Hepatocyte (in vitro differentiated cells): Measurements from ENCODE around the gene LYPD5. TPM values are rescaled to one million over a fixed set of nuclear protein-coding genes. Genes with fewer than 3 reads are reported as not detected.
"Not testable (repeated sequence)": the region's sequence is repeated elsewhere in the genome, so short reads cannot be mapped to it uniquely, and the experiment has no call there.

Source experiments
- DNase-seq: peaks from one replicate; pipeline ENCODE4 v3.0.0-alpha.2; 2016; ENCODE audit warnings: low spot score
- H2AFZ ChIP-seq: fragments of 200-600 bp; sonication (generic); 2 replicates; pipeline ENCODE4 v1.6.0; 2016; ENCODE audit warnings: antibody characterized with exemption, mild to moderate bottlenecking
- H3K27ac ChIP-seq: fragments of 200-600 bp; sonication (generic); 2 replicates; pipeline ENCODE4 v1.5.1; 2016; ENCODE audit warnings: mild to moderate bottlenecking
- H3K27me3 ChIP-seq: fragments of 200-600 bp; sonication (generic); 2 replicates; pipeline ENCODE4 v1.6.1; 2016
- H3K36me3 ChIP-seq: fragments of 200-600 bp; sonication (generic); replicated peaks from 2 replicates; pipeline ENCODE4 v1.5.1; 2016; ENCODE audit warnings: low read depth; ENCODE audit not compliant: insufficient read depth
- H3K4me1 ChIP-seq: fragments of 200-600 bp; sonication (generic); 2 replicates; pipeline ENCODE4 v1.5.1; 2016; ENCODE audit warnings: mild to moderate bottlenecking, moderate library complexity; ENCODE audit not compliant: insufficient read depth
- H3K4me2 ChIP-seq: fragments of 200-600 bp; sonication (generic); 2 replicates; pipeline ENCODE4 v1.6.0; 2016
- H3K4me3 ChIP-seq: fragments of 200-600 bp; sonication (generic); 2 replicates; pipeline ENCODE4 v1.5.1; 2016; ENCODE audit warnings: mild to moderate bottlenecking
- H3K79me2 ChIP-seq: fragments of 200-600 bp; sonication (generic); 2 replicates; pipeline ENCODE4 v1.6.0; 2017; ENCODE audit warnings: mild to moderate bottlenecking
- H3K9me2 ChIP-seq: fragments of 200-600 bp; sonication (generic); replicated peaks from 2 replicates; pipeline ENCODE4 v1.6.0; 2017; ENCODE audit warnings: mild to moderate bottlenecking; ENCODE audit not compliant: insufficient read depth
- H3K9me3 ChIP-seq: fragments of 200-600 bp; sonication (generic); 2 replicates; pipeline ENCODE4 v1.5.1; 2016; ENCODE audit warnings: low read depth, mild to moderate bottlenecking
- H4K20me1 ChIP-seq: fragments of 200-600 bp; sonication (generic); 2 replicates; pipeline ENCODE4 v1.6.0; 2016; ENCODE audit warnings: mild to moderate bottlenecking; ENCODE audit not compliant: insufficient read depth, poor library complexity, severe bottlenecking
- CTCF ChIP-seq: fragments of 200-600 bp; sonication (generic); IDR thresholded peaks from 2 replicates; pipeline ENCODE4 v1.5.1; 2016; ENCODE audit warnings: antibody characterized with exemption, mild to moderate bottlenecking; ENCODE audit not compliant: poor library complexity
- EZH2 ChIP-seq: fragments of 200-600 bp; sonication (generic); IDR thresholded peaks from 2 replicates; pipeline ENCODE4 v1.6.1; 2016; ENCODE audit warnings: antibody characterized with exemption, mild to moderate bottlenecking, borderline replicate concordance
- EZH2phosphoT487 ChIP-seq: fragments of 200-600 bp; sonication (generic); IDR thresholded peaks from one replicate; pipeline ENCODE4 v1.6.1; 2018; ENCODE audit warnings: antibody characterized with exemption, mild to moderate bottlenecking, low read depth, moderate library complexity; ENCODE audit not compliant: unreplicated experiment, severe bottlenecking
- WGBS: methylation state at CpG from one replicate; pipeline ENCODE4 v1.1.6; 2016; ENCODE audit warnings: low lambda C conversion rate; ENCODE audit errors: missing lambda C conversion rate; 5-methylcytosine and 5-hydroxymethylcytosine counted together
- polyA plus RNA-seq: library from polyadenylated mRNA; unstranded; fragments of >200 nt; fragmentation: Nextera tagmentation; extraction: Ambion mirVana; gene quantifications from 2 replicates; pipeline ENCODE4 v1.2.1, GENCODE V29; 2016
- total RNA-seq: library from RNA; depleted of rRNA; stranded (reverse); fragments of >200 nt; gene quantifications from 2 replicates; pipeline ENCODE4 v1.2.3, GENCODE V29; 2014

Gene LYPD5
- total and polyA plus RNA-seq, 2 experiments from 2014 or later, result 1.6 to 1.8 TPM

- no peaks in the 10 kb centered on the region for H3K36me3 ChIP-seq
- H3K27me3 ChIP-seq, result no peaks in the 10 kb centered on the region
- H3K4me3 ChIP-seq, result no peak overlapping the region
- H3K4me2 ChIP-seq, result no peak overlapping the region
- 63% methylated on average over 16 of the region's 16 CpGs for WGBS
- peaks cover 4% of the 10 kb centered on the region for H3K4me1 ChIP-seq
- H3K9me3 ChIP-seq, result no peaks in the 10 kb centered on the region
- no peaks in the 10 kb centered on the region for H4K20me1 ChIP-seq
- H3K9me2 ChIP-seq, result no peaks in the 10 kb centered on the region
- H3K79me2 ChIP-seq, result no peaks in the 10 kb centered on the region
- TF ChIP-seq EZH2 (no peak), CTCF (no peak), EZH2phosphoT487 (no peak)
- peak; percentile 74 for DNase-seq
- H2AFZ ChIP-seq, result no peak overlapping the region
- H3K27ac ChIP-seq, result peak overlapping the region; percentile 57
These were observed 37.0 kb downstream of the LYPD5 start for GRCh38 chr19:43765109-43765876.

- H3K79me2 ChIP-seq, H3K4me1 ChIP-seq, H3K9me3 ChIP-seq, H2AFZ ChIP-seq, H3K27me3 ChIP-seq, H3K4me3 ChIP-seq, H3K4me2 ChIP-seq, DNase-seq, H3K9me2 ChIP-seq, H4K20me1 ChIP-seq, H3K36me3 ChIP-seq: not testable (repeated sequence)
- WGBS, result 74% methylated on average over 8 of the region's 8 CpGs
- peak overlapping the region; percentile 57 for H3K27ac ChIP-seq
These were observed 37.6 kb downstream of the LYPD5 start for GRCh38 chr19:43764684-43765083.

- H3K27me3 ChIP-seq, result no peaks in the 10 kb centered on the region
- no peak overlapping the region for H3K27ac ChIP-seq
- DNase-seq, result no peak
- H3K79me2 ChIP-seq, result no peaks in the 10 kb centered on the region
- WGBS, result 81% methylated on average over 3 of the region's 3 CpGs
- H3K4me3 ChIP-seq, result no peak overlapping the region
- no peak overlapping the region for H2AFZ ChIP-seq
- no peaks in the 10 kb centered on the region for H3K36me3 ChIP-seq
- TF ChIP-seq CTCF (no peak), EZH2phosphoT487 (no peak), EZH2 (no peak)
- no peaks in the 10 kb centered on the region for H3K9me2 ChIP-seq
- no peaks in the 10 kb centered on the region for H3K4me1 ChIP-seq
- H3K9me3 ChIP-seq, result no peaks in the 10 kb centered on the region
- H3K4me2 ChIP-seq, result no peak overlapping the region
- no peaks in the 10 kb centered on the region for H4K20me1 ChIP-seq
These were observed 38.7 kb downstream of the LYPD5 start for GRCh38 chr19:43763473-43763939.

- no peak overlapping the region for H3K4me3 ChIP-seq
- DNase-seq, result no peak
- WGBS, result 88% methylated on average over 3 of the region's 3 CpGs
- H3K79me2 ChIP-seq, result no peaks in the 10 kb centered on the region
- H3K4me1 ChIP-seq, result no peaks in the 10 kb centered on the region
- H3K27ac ChIP-seq, result no peak overlapping the region
- H3K27me3 ChIP-seq, result no peaks in the 10 kb centered on the region
- H2AFZ ChIP-seq, result no peak overlapping the region
- no peaks in the 10 kb centered on the region for H3K9me3 ChIP-seq
- TF ChIP-seq EZH2phosphoT487 (no peak), EZH2 (no peak), CTCF (no peak)
- no peak overlapping the region for H3K4me2 ChIP-seq
- H4K20me1 ChIP-seq, result no peaks in the 10 kb centered on the region
- H3K9me2 ChIP-seq, result no peaks in the 10 kb centered on the region
- H3K36me3 ChIP-seq, result no peaks in the 10 kb centered on the region
These were observed 39.4 kb downstream of the LYPD5 start for GRCh38 chr19:43762814-43763213.
